WTC11 (cell line): ENCODE measurements around the gene ZKSCAN7. TPM values are rescaled to one million over a fixed set of nuclear protein-coding genes. Genes with fewer than 3 reads are reported as not detected.
A peak's percentile ranks its signal among the peaks of the same experiment; 100 is the strongest.

ENCODE experiments used
- ATF1 ChIP-seq: sonication (generic); formaldehyde crosslinking; IDR thresholded peaks from 2 replicates; pipeline ENCODE4 v1.8.1; 2023; ENCODE audit warnings: mild to moderate bottlenecking, moderate library complexity, missing genetic modification reagents
- CREB1 ChIP-seq: sonication (generic); formaldehyde crosslinking; IDR thresholded peaks from 2 replicates; pipeline ENCODE4 v1.8.0; 2023; ENCODE audit warnings: mild to moderate bottlenecking, missing genetic modification reagents
- ELF4 ChIP-seq: sonication (generic); formaldehyde crosslinking; IDR thresholded peaks from 2 replicates; pipeline ENCODE4 v1.8.1; 2022; ENCODE audit warnings: low read depth, mild to moderate bottlenecking, moderate library complexity, missing genetic modification reagents
- ETV6 ChIP-seq: sonication (generic); formaldehyde crosslinking; IDR thresholded peaks from 2 replicates; pipeline ENCODE4 v1.8.1; 2022; ENCODE audit warnings: mild to moderate bottlenecking, missing genetic modification reagents
- GABPB1 ChIP-seq: sonication (generic); formaldehyde crosslinking; IDR thresholded peaks from 2 replicates; pipeline ENCODE4 v1.8.1; 2023; ENCODE audit warnings: mild to moderate bottlenecking, missing genetic modification reagents
- GTF2I ChIP-seq: fragments of 250-450 bp; sonication (Bioruptor Pico); conservative IDR thresholded peaks from 2 replicates; pipeline ENCODE4 v1.4.0; 2021; ENCODE audit warnings: mild to moderate bottlenecking
- MYBL2 ChIP-seq: sonication (generic); formaldehyde crosslinking; IDR thresholded peaks from 2 replicates; pipeline ENCODE4 v1.8.1; 2023; ENCODE audit warnings: mild to moderate bottlenecking, moderate library complexity, missing genetic modification reagents
- OVOL2 ChIP-seq: fragments of 250-450 bp; sonication (Bioruptor Pico); IDR thresholded peaks from 2 replicates; pipeline ENCODE4 v1.9.0; 2021; ENCODE audit warnings: mild to moderate bottlenecking, borderline replicate concordance
- ZBTB21 ChIP-seq: sonication (generic); formaldehyde crosslinking; IDR thresholded peaks from 2 replicates; pipeline ENCODE4 v1.8.1; 2023; ENCODE audit warnings: mild to moderate bottlenecking, missing genetic modification reagents, borderline replicate concordance
- ZNF121 ChIP-seq: sonication (generic); formaldehyde crosslinking; IDR thresholded peaks from 2 replicates; pipeline ENCODE4 v1.8.0; 2023; ENCODE audit warnings: missing genetic modification reagents
- ZNF219 ChIP-seq: sonication (generic); formaldehyde crosslinking; IDR thresholded peaks from 2 replicates; pipeline ENCODE4 v1.8.0; 2023; ENCODE audit warnings: missing genetic modification reagents, mild to moderate bottlenecking, borderline replicate concordance
- ZNF416 ChIP-seq: fragments of 250-450 bp; sonication (Bioruptor Pico); IDR thresholded peaks from 2 replicates; pipeline ENCODE4 v1.9.0; 2021; ENCODE audit warnings: mild to moderate bottlenecking, inconsistent platforms
- ZNF671 ChIP-seq: fragments of 250-450 bp; sonication (Bioruptor Pico); IDR thresholded peaks from 2 replicates; pipeline ENCODE4 v1.8.0; 2021; ENCODE audit warnings: mild to moderate bottlenecking
- total RNA-seq: library from RNA; stranded (reverse); gene quantifications from 3 replicates; pipeline ENCODE4 v1.2.3, GENCODE V29; 2021
- TF ChIP-seq, protein P1 (sequence below): fragments of 250-450 bp; sonication (Bioruptor Pico); IDR thresholded peaks from 2 replicates; pipeline ENCODE4 v1.9.0; 2021; ENCODE audit warnings: mild to moderate bottlenecking
- TF ChIP-seq, protein P2 (sequence below): fragments of 200-600 bp; IDR thresholded peaks from 2 replicates; pipeline ENCODE4 v1.8.0; 2022; ENCODE audit warnings: antibody characterized with exemption
- TF ChIP-seq, protein P3 (sequence below): sonication (generic); formaldehyde crosslinking; IDR thresholded peaks from 2 replicates; pipeline ENCODE4 v1.8.1; 2022; ENCODE audit warnings: mild to moderate bottlenecking, moderate library complexity, missing genetic modification reagents
- TF ChIP-seq, protein P4 (sequence below): sonication (generic); formaldehyde crosslinking; IDR thresholded peaks from 2 replicates; pipeline ENCODE4 v1.8.0; 2023; ENCODE audit warnings: missing genetic modification reagents, mild to moderate bottlenecking, borderline replicate concordance

The ZKSCAN7 gene
- total RNA-seq, 1 experiment from 2014 or later = 9.4 TPM

DNA sequence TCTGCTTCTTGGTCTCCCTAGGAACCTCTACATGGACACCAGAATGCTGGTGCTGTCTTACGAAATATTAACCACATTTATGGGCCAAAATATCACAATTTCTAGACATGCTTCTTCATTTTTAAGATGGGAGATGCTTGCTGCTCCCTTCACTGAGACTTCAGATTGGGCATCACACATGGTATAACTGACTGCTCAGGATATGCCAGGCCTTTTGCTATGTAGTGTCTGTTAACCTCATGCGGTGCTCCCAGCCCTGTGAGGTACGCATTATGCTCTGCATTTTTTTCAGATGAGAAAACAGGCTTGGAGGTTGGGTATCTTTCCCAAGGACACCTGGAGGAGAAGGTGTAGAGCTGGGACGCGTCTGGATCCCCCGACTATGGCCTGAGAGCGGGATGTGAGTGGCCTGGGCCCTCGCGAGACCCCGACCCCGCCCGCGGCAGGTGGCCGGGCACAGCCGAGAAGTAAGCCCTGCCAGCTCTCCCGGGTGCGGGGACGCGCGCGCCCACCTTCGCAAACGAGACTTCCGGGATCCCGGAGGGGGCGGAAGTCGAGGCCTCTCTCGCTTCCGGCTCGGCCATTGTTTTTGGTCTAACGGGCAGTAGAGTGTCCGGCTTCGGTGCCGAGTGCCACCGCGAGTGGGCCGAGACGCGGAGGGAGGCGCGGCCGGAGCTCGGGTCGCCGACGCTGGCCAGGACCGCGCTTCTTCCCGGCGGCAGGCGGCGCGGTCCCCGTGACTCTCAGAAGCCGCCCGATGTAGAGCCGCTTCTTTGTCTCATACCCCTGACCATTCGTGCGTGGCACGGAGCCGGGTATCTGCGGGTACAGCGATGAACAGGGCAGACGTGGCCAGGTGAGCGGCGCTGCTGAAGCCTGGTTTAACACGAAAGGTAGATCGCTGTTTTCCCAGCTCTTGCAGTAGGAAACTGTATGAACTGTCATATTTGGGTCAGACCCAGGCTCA, at the start of gene ZKSCAN7 (continued):
- TF ChIP-seq ETV6 (peak; percentile 68), ZNF121 (no peak), GABPB1 (CRISPR knock-in tag) (peak; percentile 53; the same call in 1 of the 2 replicates), ZNF219 (CRISPR knock-in tag) (no peak), ATF1 (0 out of 2 replicates have a peak, but pooled peaks have one; percentile 41), GTF2I (no peak), ELF4 (CRISPR knock-in tag) (no peak), ZNF671 (CRISPR knock-in tag) (no peak), MYBL2 (CRISPR knock-in tag) (peak; percentile 69), ZNF416 (CRISPR knock-in tag) (no peak), CREB1 (CRISPR knock-in tag) (peak; percentile 77; the same call in 1 of the 2 replicates), ZBTB21 (CRISPR knock-in tag) (peak; percentile 29), OVOL2 (CRISPR knock-in tag) (no peak)
- TF ChIP-seq, protein P1, sequence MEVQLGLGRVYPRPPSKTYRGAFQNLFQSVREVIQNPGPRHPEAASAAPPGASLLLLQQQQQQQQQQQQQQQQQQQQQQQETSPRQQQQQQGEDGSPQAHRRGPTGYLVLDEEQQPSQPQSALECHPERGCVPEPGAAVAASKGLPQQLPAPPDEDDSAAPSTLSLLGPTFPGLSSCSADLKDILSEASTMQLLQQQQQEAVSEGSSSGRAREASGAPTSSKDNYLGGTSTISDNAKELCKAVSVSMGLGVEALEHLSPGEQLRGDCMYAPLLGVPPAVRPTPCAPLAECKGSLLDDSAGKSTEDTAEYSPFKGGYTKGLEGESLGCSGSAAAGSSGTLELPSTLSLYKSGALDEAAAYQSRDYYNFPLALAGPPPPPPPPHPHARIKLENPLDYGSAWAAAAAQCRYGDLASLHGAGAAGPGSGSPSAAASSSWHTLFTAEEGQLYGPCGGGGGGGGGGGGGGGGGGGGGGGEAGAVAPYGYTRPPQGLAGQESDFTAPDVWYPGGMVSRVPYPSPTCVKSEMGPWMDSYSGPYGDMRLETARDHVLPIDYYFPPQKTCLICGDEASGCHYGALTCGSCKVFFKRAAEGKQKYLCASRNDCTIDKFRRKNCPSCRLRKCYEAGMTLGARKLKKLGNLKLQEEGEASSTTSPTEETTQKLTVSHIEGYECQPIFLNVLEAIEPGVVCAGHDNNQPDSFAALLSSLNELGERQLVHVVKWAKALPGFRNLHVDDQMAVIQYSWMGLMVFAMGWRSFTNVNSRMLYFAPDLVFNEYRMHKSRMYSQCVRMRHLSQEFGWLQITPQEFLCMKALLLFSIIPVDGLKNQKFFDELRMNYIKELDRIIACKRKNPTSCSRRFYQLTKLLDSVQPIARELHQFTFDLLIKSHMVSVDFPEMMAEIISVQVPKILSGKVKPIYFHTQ (CRISPR knock-in tag) = no peak
- TF ChIP-seq, protein P2, sequence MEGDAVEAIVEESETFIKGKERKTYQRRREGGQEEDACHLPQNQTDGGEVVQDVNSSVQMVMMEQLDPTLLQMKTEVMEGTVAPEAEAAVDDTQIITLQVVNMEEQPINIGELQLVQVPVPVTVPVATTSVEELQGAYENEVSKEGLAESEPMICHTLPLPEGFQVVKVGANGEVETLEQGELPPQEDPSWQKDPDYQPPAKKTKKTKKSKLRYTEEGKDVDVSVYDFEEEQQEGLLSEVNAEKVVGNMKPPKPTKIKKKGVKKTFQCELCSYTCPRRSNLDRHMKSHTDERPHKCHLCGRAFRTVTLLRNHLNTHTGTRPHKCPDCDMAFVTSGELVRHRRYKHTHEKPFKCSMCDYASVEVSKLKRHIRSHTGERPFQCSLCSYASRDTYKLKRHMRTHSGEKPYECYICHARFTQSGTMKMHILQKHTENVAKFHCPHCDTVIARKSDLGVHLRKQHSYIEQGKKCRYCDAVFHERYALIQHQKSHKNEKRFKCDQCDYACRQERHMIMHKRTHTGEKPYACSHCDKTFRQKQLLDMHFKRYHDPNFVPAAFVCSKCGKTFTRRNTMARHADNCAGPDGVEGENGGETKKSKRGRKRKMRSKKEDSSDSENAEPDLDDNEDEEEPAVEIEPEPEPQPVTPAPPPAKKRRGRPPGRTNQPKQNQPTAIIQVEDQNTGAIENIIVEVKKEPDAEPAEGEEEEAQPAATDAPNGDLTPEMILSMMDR = no peak
- TF ChIP-seq, protein P3, sequence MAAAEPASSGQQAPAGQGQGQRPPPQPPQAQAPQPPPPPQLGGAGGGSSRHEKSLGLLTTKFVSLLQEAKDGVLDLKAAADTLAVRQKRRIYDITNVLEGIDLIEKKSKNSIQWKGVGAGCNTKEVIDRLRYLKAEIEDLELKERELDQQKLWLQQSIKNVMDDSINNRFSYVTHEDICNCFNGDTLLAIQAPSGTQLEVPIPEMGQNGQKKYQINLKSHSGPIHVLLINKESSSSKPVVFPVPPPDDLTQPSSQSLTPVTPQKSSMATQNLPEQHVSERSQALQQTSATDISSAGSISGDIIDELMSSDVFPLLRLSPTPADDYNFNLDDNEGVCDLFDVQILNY (CRISPR knock-in tag) = peak; percentile 79; the same call in 1 of the 2 replicates
- TF ChIP-seq, protein P4, sequence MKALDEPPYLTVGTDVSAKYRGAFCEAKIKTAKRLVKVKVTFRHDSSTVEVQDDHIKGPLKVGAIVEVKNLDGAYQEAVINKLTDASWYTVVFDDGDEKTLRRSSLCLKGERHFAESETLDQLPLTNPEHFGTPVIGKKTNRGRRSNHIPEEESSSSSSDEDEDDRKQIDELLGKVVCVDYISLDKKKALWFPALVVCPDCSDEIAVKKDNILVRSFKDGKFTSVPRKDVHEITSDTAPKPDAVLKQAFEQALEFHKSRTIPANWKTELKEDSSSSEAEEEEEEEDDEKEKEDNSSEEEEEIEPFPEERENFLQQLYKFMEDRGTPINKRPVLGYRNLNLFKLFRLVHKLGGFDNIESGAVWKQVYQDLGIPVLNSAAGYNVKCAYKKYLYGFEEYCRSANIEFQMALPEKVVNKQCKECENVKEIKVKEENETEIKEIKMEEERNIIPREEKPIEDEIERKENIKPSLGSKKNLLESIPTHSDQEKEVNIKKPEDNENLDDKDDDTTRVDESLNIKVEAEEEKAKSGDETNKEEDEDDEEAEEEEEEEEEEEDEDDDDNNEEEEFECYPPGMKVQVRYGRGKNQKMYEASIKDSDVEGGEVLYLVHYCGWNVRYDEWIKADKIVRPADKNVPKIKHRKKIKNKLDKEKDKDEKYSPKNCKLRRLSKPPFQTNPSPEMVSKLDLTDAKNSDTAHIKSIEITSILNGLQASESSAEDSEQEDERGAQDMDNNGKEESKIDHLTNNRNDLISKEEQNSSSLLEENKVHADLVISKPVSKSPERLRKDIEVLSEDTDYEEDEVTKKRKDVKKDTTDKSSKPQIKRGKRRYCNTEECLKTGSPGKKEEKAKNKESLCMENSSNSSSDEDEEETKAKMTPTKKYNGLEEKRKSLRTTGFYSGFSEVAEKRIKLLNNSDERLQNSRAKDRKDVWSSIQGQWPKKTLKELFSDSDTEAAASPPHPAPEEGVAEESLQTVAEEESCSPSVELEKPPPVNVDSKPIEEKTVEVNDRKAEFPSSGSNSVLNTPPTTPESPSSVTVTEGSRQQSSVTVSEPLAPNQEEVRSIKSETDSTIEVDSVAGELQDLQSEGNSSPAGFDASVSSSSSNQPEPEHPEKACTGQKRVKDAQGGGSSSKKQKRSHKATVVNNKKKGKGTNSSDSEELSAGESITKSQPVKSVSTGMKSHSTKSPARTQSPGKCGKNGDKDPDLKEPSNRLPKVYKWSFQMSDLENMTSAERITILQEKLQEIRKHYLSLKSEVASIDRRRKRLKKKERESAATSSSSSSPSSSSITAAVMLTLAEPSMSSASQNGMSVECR (CRISPR knock-in tag) = 0 out of 2 replicates have a peak, but pooled peaks have one; percentile 65
